HFFc6 (cell line): ENCODE measurements around the gene PHF3. TPM values are rescaled to one million over a fixed set of nuclear protein-coding genes. Genes with fewer than 3 reads are reported as not detected.

Experiments
- DNase-seq: peaks from one replicate; pipeline ENCODE4 v3.0.0-alpha.2; 2018
- H3K27ac Mint-ChIP-seq: 2 replicates; pipeline ENCODE4 v1.8.0; 2020; ENCODE audit warnings: mild to moderate bottlenecking, mixed read lengths
- H3K27me3 Mint-ChIP-seq: 2 replicates; pipeline ENCODE4 v1.8.0; 2021; ENCODE audit warnings: mild to moderate bottlenecking, moderate library complexity, mixed read lengths; ENCODE audit not compliant: insufficient read depth
- H3K36me3 Mint-ChIP-seq: 2 replicates; pipeline ENCODE4 v1.8.0; 2021; ENCODE audit warnings: low read depth, mixed read lengths
- H3K4me1 Mint-ChIP-seq: 2 replicates; pipeline ENCODE4 v1.8.0; 2020; ENCODE audit warnings: low read depth, mixed read lengths
- H3K4me3 Mint-ChIP-seq: 2 replicates; pipeline ENCODE4 v1.8.0; 2020; ENCODE audit warnings: mild to moderate bottlenecking, moderate library complexity, mixed read lengths
- H3K9me3 Mint-ChIP-seq: 2 replicates; pipeline ENCODE4 v1.8.0; 2020; ENCODE audit warnings: mild to moderate bottlenecking, mixed read lengths
- total RNA-seq, 6 experiments: library from RNA; stranded (reverse); fragmentation: NEBNext Ultra II Directional; extraction: Animal tissue kit (Norgen Biotek cat#: 25700); gene quantifications; 2 replicates in 1 of 6; 3 replicates in 5 of 6; pipeline ENCODE4 v1.2.3, GENCODE V29; 2021
- TF ChIP-seq, protein P1 (sequence below): fragments of 200-600 bp; sonication (generic); IDR thresholded peaks from 2 replicates; pipeline ENCODE4 v1.5.0; 2021; ENCODE audit warnings: antibody characterized with exemption, mild to moderate bottlenecking

Gene PHF3
- total RNA-seq, 6 experiments from 2014 or later, result 22.4 to 27.8 (median 26.2) TPM

DNA sequence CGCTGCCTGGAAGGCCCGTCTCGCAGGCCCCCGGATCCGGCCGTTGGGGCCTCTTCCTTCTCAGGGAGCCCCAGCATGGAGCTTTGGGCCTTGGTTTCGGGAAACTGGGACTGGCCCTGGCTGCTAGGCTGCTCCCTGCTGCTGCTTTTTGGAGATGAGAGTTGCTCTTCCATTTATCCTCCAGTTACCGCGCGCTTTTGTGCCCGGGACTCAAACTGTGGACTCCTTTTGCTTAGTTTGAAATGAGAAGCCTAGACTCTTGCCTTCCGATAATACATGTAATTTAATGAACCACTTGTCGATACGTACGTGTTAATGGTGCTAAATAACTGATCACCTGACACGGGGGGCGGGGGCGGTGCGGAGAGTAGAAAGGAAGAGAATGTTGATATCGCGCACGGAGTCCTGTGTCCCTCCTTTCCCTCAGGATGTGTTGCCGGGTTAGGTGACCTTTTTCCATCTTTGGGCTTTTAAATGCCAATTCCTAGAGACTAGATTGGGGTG is 968 bp downstream of the PHF3 start:
- peak; percentile 11 for DNase-seq
- peaks cover 14% of the 10 kb centered on the region; the same call in 1 of the 2 replicates for H3K27me3 Mint-ChIP-seq
- peak overlapping the region; percentile 86 for H3K27ac Mint-ChIP-seq
- TF ChIP-seq, protein P1, sequence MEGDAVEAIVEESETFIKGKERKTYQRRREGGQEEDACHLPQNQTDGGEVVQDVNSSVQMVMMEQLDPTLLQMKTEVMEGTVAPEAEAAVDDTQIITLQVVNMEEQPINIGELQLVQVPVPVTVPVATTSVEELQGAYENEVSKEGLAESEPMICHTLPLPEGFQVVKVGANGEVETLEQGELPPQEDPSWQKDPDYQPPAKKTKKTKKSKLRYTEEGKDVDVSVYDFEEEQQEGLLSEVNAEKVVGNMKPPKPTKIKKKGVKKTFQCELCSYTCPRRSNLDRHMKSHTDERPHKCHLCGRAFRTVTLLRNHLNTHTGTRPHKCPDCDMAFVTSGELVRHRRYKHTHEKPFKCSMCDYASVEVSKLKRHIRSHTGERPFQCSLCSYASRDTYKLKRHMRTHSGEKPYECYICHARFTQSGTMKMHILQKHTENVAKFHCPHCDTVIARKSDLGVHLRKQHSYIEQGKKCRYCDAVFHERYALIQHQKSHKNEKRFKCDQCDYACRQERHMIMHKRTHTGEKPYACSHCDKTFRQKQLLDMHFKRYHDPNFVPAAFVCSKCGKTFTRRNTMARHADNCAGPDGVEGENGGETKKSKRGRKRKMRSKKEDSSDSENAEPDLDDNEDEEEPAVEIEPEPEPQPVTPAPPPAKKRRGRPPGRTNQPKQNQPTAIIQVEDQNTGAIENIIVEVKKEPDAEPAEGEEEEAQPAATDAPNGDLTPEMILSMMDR, result no peak
- H3K4me1 Mint-ChIP-seq, result peaks cover 50% of the 10 kb centered on the region
- H3K36me3 Mint-ChIP-seq, result no peaks in the 10 kb centered on the region
- H3K9me3 Mint-ChIP-seq, result no peaks in the 10 kb centered on the region
- peak overlapping the region; percentile 93 for H3K4me3 Mint-ChIP-seq

DNA sequence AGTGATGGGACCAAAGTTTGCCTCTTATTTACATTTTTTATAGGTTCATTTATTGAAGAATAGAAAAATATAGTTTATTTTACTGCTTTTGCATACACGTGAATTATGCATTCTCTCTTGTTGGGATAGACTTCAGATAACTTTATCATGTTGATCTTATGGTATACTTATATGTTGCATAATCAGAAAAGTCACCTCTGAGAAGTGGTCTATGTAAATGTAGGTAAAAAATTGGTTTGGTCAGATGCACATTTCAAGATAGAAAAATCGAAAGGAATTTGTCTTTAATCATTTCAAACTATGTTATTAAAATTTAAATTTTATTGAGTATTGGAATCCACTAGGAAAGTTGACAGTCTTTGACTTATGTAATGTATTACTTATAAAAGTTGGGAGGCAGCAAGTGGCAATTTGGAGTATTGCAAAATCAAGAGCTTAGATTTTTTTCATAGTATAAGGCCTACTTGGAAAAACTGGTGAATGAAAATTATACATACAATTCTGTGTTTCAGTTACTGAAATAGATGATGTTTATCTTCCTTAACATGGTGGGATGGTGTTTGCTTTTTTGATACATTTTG is 2.4 kb downstream of the PHF3 start:
- Mint-ChIP-seq H3K4me1 (peaks cover 51% of the 10 kb centered on the region), H3K4me3 (peak overlapping the region; percentile 93), H3K9me3 (no peaks in the 10 kb centered on the region), H3K27ac (0 out of 2 replicates have a peak overlapping the region, but pooled peaks have one; percentile 29), H3K27me3 (peaks cover 8% of the 10 kb centered on the region; the same call in 1 of the 2 replicates), H3K36me3 (no peaks in the 10 kb centered on the region)
- DNase-seq, result no peak
- TF ChIP-seq, protein P1, result no peak; the same call in 1 of the 2 replicates

DNA sequence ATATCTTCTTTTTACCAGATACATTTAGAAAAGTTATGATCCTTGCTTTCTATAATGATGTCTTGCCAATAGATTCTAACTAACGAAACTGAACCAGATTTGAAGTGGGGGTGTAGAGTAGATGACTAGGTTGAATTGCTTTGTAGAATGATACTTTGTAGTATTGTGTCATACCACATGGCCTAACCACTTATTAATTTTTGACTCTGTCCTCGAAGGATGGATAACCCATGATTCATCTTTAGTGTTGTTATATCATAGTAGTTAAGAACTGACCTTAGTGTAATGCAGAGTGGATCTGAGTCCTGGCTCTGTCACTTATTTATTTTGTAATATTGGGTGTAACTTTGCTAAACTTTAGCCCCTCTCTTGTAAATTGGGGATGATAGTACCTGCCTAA is 4.5 kb downstream of the PHF3 start:
- Mint-ChIP-seq H3K27ac (peak overlapping the region; percentile 67), H3K36me3 (no peaks in the 10 kb centered on the region), H3K4me3 (peak overlapping the region; percentile 60), H3K9me3 (no peaks in the 10 kb centered on the region), H3K4me1 (peaks cover 65% of the 10 kb centered on the region), H3K27me3 (peaks cover 2% of the 10 kb centered on the region; the same call in 1 of the 2 replicates)
- peak; percentile 75 for DNase-seq
- TF ChIP-seq, protein P1, result no peak

DNA sequence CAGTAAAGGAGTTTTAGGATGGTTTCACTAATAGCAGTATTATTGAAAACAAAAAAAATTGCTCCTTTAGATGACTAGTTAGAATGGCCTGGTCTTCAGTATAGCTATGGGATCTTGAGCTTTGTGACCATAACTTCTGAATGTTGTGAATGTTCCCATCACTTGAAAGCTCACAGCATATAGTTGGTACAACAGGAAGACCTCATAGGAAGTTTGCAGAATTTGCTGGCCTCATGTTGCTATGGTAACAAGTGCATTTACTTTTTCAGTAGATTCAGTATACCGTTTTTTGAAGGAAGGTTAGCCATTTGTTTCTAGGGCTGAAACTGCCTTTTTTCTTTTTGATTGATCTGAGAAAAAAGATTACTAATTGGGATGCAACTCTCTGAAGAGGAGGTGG is 8.3 kb downstream of the PHF3 start:
- no peak overlapping the region for H3K4me3 Mint-ChIP-seq
- H3K9me3 Mint-ChIP-seq, result no peaks in the 10 kb centered on the region
- no peaks in the 10 kb centered on the region for H3K36me3 Mint-ChIP-seq
- no peak overlapping the region for H3K27ac Mint-ChIP-seq
- peaks cover 49% of the 10 kb centered on the region for H3K4me1 Mint-ChIP-seq
- TF ChIP-seq, protein P1, result no peak
- DNase-seq, result no peak
- no peaks in the 10 kb centered on the region for H3K27me3 Mint-ChIP-seq

DNA sequence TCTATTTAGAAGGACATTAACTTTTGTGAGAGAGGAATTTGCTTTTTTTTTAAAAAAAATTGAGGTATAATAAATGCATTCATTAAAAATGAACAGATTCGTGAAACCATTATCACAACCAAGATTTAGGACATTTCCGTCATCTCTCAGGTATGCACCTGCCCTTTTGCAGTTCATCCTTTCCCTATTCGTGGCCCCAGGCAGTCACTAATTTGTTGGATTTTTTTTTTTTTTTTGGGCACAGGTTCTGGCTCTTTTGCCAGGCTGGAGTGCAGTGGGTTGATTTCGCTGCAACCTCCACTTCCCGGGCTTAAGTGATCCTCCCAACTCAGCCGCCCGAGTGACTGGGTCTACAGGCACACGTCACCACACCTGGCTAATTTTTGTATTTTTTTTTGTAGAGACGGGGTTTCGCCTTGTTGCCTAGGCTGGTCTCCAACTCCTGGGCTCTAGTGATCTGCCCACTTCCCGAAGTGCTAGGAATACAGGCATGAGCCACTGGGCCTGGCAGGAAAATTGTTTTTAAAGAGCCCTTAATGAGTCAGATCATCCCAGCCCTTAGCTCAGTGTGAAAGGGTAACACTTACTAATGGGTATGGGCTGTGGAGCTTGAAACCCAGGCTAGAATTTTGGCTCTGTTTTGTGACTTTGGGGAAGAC is 9.2 kb downstream of the PHF3 start:
- 0 out of 2 replicates have a peak overlapping the region, but pooled peaks have one; percentile 21 for H3K27ac Mint-ChIP-seq
- H3K4me3 Mint-ChIP-seq, result no peak overlapping the region
- H3K36me3 Mint-ChIP-seq, result no peaks in the 10 kb centered on the region
- H3K4me1 Mint-ChIP-seq, result peaks cover 44% of the 10 kb centered on the region
- TF ChIP-seq, protein P1, result no peak
- H3K27me3 Mint-ChIP-seq, result no peaks in the 10 kb centered on the region
- H3K9me3 Mint-ChIP-seq, result no peaks in the 10 kb centered on the region
- DNase-seq, result no peak
